Esophagus squamous epithelium (tissue), 5 donors: ENCODE measurements around the gene ATL2. TPM values are rescaled to one million over a fixed set of nuclear protein-coding genes. Genes with fewer than 3 reads are reported as not detected.
"Not testable (repeated sequence)": the region's sequence is repeated elsewhere in the genome, so short reads cannot be mapped to it uniquely, and the experiment has no call there.

Experiments used
- DNase-seq: peaks from one replicate; lab custom pipeline; 2025; lab: John Stamatoyannopoulos, UW
- H3K27ac ChIP-seq, 4 donors: fragments of 200-600 bp; sonication (generic); one replicate each; pipeline ENCODE4 v1.5.1; 2016 to 2019; ENCODE audit warnings: mild to moderate bottlenecking in 1 of 4
- H3K27me3 ChIP-seq, 4 donors: fragments of 200-600 bp; sonication (generic); 1 replicate in 3 of 4; 2 replicates in 1 of 4; pipeline versions ENCODE4 v1.5.1 to v1.6.0; 2017 to 2021; ENCODE audit warnings: antibody characterized with exemption in 1 of 4
- H3K36me3 ChIP-seq, 3 donors: fragments of 200-600 bp; sonication (generic); one replicate each; pipeline ENCODE4 v1.5.1; 2016 to 2019
- H3K4me1 ChIP-seq, 3 donors: fragments of 200-600 bp; sonication (generic); one replicate each; pipeline ENCODE4 v1.5.1; 2017 to 2019
- H3K4me3 ChIP-seq, 4 donors: fragments of 200-600 bp; sonication (generic); 1 replicate in 3 of 4; 2 replicates in 1 of 4; pipeline ENCODE4 v1.5.1; 2016 to 2019; ENCODE audit warnings: mild to moderate bottlenecking in 2 of 4, moderate library complexity in 1 of 4
- H3K9me3 ChIP-seq, 3 donors: fragments of 200-600 bp; sonication (generic); one replicate each; pipeline ENCODE4 v1.5.1; 2016 to 2019
- CTCF ChIP-seq, 6 experiments: fragments of 450-650 bp in 4 of 6; fragments of 200-600 bp in 2 of 6; sonication (generic) in 2 of 6; IDR thresholded peaks; one replicate each; pipeline ENCODE4 v1.5.1; 2016 to 2019; ENCODE audit warnings: antibody characterized with exemption in 6 of 6, mild to moderate bottlenecking in 4 of 6, moderate library complexity in 4 of 6
- POLR2A ChIP-seq, 4 donors: fragments of 450-650 bp; IDR thresholded peaks; one replicate each; pipeline ENCODE4 v1.6.1; 2017; ENCODE audit warnings: antibody characterized with exemption in 4 of 4, mild to moderate bottlenecking in 4 of 4, moderate library complexity in 3 of 4
- WGBS, 2 donors: methylation state at CpG; one replicate each; pipeline ENCODE4 v1.1.5; 2018; 5-methylcytosine and 5-hydroxymethylcytosine counted together
- intact Hi-C: fragments of 100-400 bp; cut with DNase I; formaldehyde crosslinking; loops from one replicate; pipeline ENCODE4 v1.15.0; 2022
- total RNA-seq, 4 donors: library from RNA; depleted of rRNA; stranded (reverse); fragments of >200 nt; gene quantifications; one replicate each; pipeline ENCODE4 v1.1.0, GENCODE V29; 2016
- donor health status: DM: yes; HTN: yes; CAD: no.

ATL2 gene
- total RNA-seq, 4 donors from 2014 or later: 65.2 to 178 (median 91.3) TPM

GRCh38 chr2:38293152-38293865 lies 83.8 kb downstream of the ATL2 start:
- Histone ChIP-seq H3K27me3 (no peaks in the 10 kb centered on the region), H3K9me3 (no peaks in the 10 kb centered on the region), H3K4me3 (no peak overlapping the region), H3K4me1 (peaks cover 0 to 3% (median 0%) of the 10 kb centered on the region in 3 donors), H3K27ac (no peak overlapping the region), H3K36me3 (peaks cover 6 to 43% (median 10%) of the 10 kb centered on the region in 3 donors)
- intact Hi-C loops: no loop called here
- TF ChIP-seq POLR2A (IDR thresholded peaks at IDR 0.05): no peak
- TF ChIP-seq CTCF (IDR thresholded peaks at IDR 0.05): no peak
- 89 to 92% methylated on average over 7 of the region's 7 CpGs for WGBS, 2 donors
- DNase-seq: no peak

GRCh38 chr2:38290332-38290731 lies 86.7 kb downstream of the ATL2 start:
- intact Hi-C loops: no loop called here

GRCh38 chr2:38284971-38285370 lies 92.1 kb downstream of the ATL2 start:
- Histone ChIP-seq H3K36me3 (no peaks in the 10 kb centered on the region), H3K4me3 (no peak overlapping the region), H3K27ac (no peak overlapping the region), H3K9me3 (no peaks in the 10 kb centered on the region), H3K4me1 (no peaks in the 10 kb centered on the region), H3K27me3 (peaks cover 0 to 31% (median 0%) of the 10 kb centered on the region in 4 donors)
- no peak for DNase-seq
- TF ChIP-seq CTCF (IDR thresholded peaks at IDR 0.05): no peak
- intact Hi-C loops: no loop called here
- WGBS, 2 donors: 42 to 58% methylated on average over 3 of the region's 3 CpGs

More at GRCh38 chr2:38290332-38290731, 86.7 kb downstream of the ATL2 start:
- H3K9me3 ChIP-seq: no peaks in the 10 kb centered on the region
- DNase-seq: no peak
- H3K36me3 ChIP-seq: peaks cover 0 to 13% (median 0%) of the 10 kb centered on the region in 3 donors
- WGBS, 2 donors: 56 to 73% methylated on average over 3 to 4 of the region's 4 CpGs
- no peak overlapping the region for H3K4me3 ChIP-seq
- no peaks in the 10 kb centered on the region for H3K4me1 ChIP-seq
- peaks cover 0 to 17% (median 0%) of the 10 kb centered on the region in 4 donors for H3K27me3 ChIP-seq
- no peak overlapping the region for H3K27ac ChIP-seq
- no peak for TF ChIP-seq CTCF (IDR thresholded peaks at IDR 0.05)
- no peak for TF ChIP-seq POLR2A (IDR thresholded peaks at IDR 0.05)

GRCh38 chr2:38281095-38281742 lies 95.9 kb downstream of the ATL2 start:
- no peak overlapping the region for H3K27ac ChIP-seq
- no peak overlapping the region for H3K4me3 ChIP-seq
- intact Hi-C loops: no loop called here
- 87 to 91% methylated on average over 4 to 5 of the region's 6 CpGs for WGBS, 2 donors
- no peaks in the 10 kb centered on the region for H3K9me3 ChIP-seq
- peaks cover 0 to 6% (median 0%) of the 10 kb centered on the region in 3 donors for H3K4me1 ChIP-seq
- peaks cover 0 to 33% (median 0%) of the 10 kb centered on the region in 4 donors for H3K27me3 ChIP-seq
- no peaks in the 10 kb centered on the region for H3K36me3 ChIP-seq
- no peak for TF ChIP-seq CTCF (IDR thresholded peaks at IDR 0.05)
- no peak for TF ChIP-seq POLR2A (IDR thresholded peaks at IDR 0.05)
- DNase-seq: no peak

- intact Hi-C loops: no loop called here
- Histone ChIP-seq H3K4me1 (peaks cover 0 to 6% (median 0%) of the 10 kb centered on the region in 3 donors), H3K27me3 (peaks cover 0 to 22% (median 0%) of the 10 kb centered on the region in 4 donors), H3K36me3 (no peaks in the 10 kb centered on the region), H3K27ac (no peak overlapping the region), H3K4me3 (no peak overlapping the region), H3K9me3 (no peaks in the 10 kb centered on the region)
- WGBS, 2 donors: 67 to 83% methylated on average over 4 of the region's 4 CpGs
- DNase-seq: no peak
- no peak for TF ChIP-seq POLR2A (IDR thresholded peaks at IDR 0.05)
Observed at GRCh38 chr2:38279201-38279600, 97.9 kb downstream of the ATL2 start.

- DNase-seq, H3K4me3 ChIP-seq, H3K4me1 ChIP-seq, H3K9me3 ChIP-seq, H3K36me3 ChIP-seq, H3K27ac ChIP-seq, intact Hi-C loops: not testable (repeated sequence)
- 78 to 83% methylated on average over 9 of the region's 9 CpGs for WGBS, 2 donors
- H3K27me3 ChIP-seq: peaks cover 0 to 22% (median 0%) of the 10 kb centered on the region in 4 donors
Observed at GRCh38 chr2:38278117-38278438, 99.0 kb downstream of the ATL2 start.
